ENCODE data around the gene UBE2Q1.

The UBE2Q1 gene

DNA sequence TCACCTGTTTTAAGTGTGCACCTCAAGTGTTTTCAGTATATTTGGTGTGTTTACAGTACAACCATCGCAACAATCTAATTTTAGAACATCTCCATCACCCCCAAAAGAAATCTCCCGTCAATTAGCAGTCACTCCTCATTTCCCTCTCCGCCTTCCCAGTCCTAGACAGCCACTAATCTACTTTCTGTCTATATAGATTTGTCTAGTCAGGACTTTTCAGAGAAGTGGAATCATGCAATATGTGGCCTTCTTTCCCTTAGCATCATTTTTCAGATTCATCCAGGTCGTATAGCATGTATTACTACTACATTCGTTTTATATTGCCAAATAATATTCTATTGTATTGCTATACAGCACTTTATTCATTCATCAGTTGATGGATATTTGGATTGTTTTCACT, 54.6 kb downstream of the UBE2Q1 start:
- DNase-seq (ENCODE audit: low read depth in 1 of 2, low spot score in 1 of 2), result no peak
- TF ChIP-seq SPI1 (IDR thresholded peaks at IDR 0.05; ENCODE audit: borderline replicate concordance, low read depth) (no peak), POLR2AphosphoS5 (IDR thresholded peaks at IDR 0.05; ENCODE audit: low read depth) (no peak), GABPA (IDR thresholded peaks at IDR 0.05; ENCODE audit: low read depth) (no peak)
- TF ChIP-seq, protein P1, sequence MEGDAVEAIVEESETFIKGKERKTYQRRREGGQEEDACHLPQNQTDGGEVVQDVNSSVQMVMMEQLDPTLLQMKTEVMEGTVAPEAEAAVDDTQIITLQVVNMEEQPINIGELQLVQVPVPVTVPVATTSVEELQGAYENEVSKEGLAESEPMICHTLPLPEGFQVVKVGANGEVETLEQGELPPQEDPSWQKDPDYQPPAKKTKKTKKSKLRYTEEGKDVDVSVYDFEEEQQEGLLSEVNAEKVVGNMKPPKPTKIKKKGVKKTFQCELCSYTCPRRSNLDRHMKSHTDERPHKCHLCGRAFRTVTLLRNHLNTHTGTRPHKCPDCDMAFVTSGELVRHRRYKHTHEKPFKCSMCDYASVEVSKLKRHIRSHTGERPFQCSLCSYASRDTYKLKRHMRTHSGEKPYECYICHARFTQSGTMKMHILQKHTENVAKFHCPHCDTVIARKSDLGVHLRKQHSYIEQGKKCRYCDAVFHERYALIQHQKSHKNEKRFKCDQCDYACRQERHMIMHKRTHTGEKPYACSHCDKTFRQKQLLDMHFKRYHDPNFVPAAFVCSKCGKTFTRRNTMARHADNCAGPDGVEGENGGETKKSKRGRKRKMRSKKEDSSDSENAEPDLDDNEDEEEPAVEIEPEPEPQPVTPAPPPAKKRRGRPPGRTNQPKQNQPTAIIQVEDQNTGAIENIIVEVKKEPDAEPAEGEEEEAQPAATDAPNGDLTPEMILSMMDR (IDR thresholded peaks at IDR 0.05; ENCODE audit: insufficient read depth, low read length), result no peak
- TF ChIP-seq, protein P2, sequence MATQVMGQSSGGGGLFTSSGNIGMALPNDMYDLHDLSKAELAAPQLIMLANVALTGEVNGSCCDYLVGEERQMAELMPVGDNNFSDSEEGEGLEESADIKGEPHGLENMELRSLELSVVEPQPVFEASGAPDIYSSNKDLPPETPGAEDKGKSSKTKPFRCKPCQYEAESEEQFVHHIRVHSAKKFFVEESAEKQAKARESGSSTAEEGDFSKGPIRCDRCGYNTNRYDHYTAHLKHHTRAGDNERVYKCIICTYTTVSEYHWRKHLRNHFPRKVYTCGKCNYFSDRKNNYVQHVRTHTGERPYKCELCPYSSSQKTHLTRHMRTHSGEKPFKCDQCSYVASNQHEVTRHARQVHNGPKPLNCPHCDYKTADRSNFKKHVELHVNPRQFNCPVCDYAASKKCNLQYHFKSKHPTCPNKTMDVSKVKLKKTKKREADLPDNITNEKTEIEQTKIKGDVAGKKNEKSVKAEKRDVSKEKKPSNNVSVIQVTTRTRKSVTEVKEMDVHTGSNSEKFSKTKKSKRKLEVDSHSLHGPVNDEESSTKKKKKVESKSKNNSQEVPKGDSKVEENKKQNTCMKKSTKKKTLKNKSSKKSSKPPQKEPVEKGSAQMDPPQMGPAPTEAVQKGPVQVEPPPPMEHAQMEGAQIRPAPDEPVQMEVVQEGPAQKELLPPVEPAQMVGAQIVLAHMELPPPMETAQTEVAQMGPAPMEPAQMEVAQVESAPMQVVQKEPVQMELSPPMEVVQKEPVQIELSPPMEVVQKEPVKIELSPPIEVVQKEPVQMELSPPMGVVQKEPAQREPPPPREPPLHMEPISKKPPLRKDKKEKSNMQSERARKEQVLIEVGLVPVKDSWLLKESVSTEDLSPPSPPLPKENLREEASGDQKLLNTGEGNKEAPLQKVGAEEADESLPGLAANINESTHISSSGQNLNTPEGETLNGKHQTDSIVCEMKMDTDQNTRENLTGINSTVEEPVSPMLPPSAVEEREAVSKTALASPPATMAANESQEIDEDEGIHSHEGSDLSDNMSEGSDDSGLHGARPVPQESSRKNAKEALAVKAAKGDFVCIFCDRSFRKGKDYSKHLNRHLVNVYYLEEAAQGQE (IDR thresholded peaks at IDR 0.05; ENCODE audit: insufficient replicate concordance, low read depth), result no peak

GRCh38 chr1:154502744-154503115, 55.7 kb downstream of the UBE2Q1 start:
- Histone ChIP-seq H3K4me3 (replicated peaks; ENCODE audit: insufficient read depth, low read length) (no peak overlapping the region), H3K27ac (replicated peaks) (no peak overlapping the region), H3K27me3 (ENCODE audit: insufficient read depth, poor library complexity, severe bottlenecking) (peaks cover 55% of the 10 kb centered on the region)
- TF ChIP-seq, protein P1 (IDR thresholded peaks at IDR 0.05; ENCODE audit: insufficient read depth, low read length), result no peak
- TF ChIP-seq POLR2AphosphoS5 (IDR thresholded peaks at IDR 0.05; ENCODE audit: low read depth), result no peak
- no peak for TF ChIP-seq SPI1 (IDR thresholded peaks at IDR 0.05; ENCODE audit: borderline replicate concordance, low read depth)
- TF ChIP-seq GABPA (IDR thresholded peaks at IDR 0.05; ENCODE audit: low read depth), result no peak
- TF ChIP-seq, protein P2 (IDR thresholded peaks at IDR 0.05; ENCODE audit: insufficient replicate concordance, low read depth), result no peak
- DNase-seq (ENCODE audit: low read depth in 1 of 2, low spot score in 1 of 2), result no peak

More for the DNA sequence above, 54.6 kb downstream of the UBE2Q1 start:
- no peak overlapping the region for H3K27ac ChIP-seq (replicated peaks)
- H3K4me3 ChIP-seq (replicated peaks; ENCODE audit: insufficient read depth, low read length), result no peak overlapping the region
- H3K27me3 ChIP-seq (ENCODE audit: insufficient read depth, poor library complexity, severe bottlenecking), result peaks cover 55% of the 10 kb centered on the region

DNA sequence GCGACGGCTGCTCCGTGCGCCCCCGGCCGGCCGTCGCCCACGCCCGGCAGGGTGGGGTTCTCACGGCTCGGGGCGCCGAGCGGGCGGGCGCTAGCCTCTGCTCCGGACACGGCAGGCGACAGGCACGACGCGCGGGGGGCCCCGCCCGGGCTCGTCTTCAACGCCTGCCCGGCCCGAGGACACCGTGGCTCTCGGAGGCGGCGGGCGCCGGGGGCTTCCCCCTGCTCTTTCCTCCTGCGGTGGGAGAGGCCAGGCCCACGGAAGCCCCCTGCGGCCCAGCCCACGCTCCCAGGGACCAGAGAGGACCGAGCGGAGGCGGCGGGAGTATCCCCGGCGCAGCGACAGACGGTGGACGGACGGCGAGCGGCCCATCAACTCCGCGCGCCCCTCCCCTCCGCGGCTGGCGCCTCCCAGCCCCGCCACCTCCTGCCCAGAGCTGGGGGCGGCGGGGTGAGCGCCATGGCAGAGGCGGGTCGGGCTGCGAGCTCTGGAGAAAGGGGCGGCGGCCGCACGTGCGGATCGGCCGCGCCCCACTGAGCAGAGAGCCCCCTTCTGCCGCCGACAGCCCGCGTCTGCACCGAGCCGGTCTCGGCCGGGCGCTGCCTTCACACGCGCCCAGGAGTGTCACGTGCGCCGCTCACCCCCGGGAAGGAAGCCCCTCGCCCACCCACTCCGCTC, 56.3 kb downstream of the UBE2Q1 start, which contains the start of the genes SHE and TDRD10:
Gene SHE (minus strand): TSS at position 347 of the 678 bp plus-strand sequence. CDS start 386 bp downstream, outside the sequence.
Gene TDRD10 (plus strand): TSS at position 154 of the 678 bp plus-strand sequence. CDS start 4,685 bp downstream, outside the sequence.
- TF ChIP-seq, protein P2 (IDR thresholded peaks at IDR 0.05; ENCODE audit: insufficient replicate concordance, low read depth), result no peak
- TF ChIP-seq SPI1 (IDR thresholded peaks at IDR 0.05; ENCODE audit: borderline replicate concordance, low read depth) (no peak), POLR2AphosphoS5 (IDR thresholded peaks at IDR 0.05; ENCODE audit: low read depth) (no peak), GABPA (IDR thresholded peaks at IDR 0.05; ENCODE audit: low read depth) (no peak)
- TF ChIP-seq, protein P1 (IDR thresholded peaks at IDR 0.05; ENCODE audit: insufficient read depth, low read length), result no peak
- Histone ChIP-seq H3K27me3 (ENCODE audit: insufficient read depth, poor library complexity, severe bottlenecking) (peaks cover 55% of the 10 kb centered on the region), H3K4me3 (replicated peaks; ENCODE audit: insufficient read depth, low read length) (no peak within 1 kb of the TSS), H3K27ac (replicated peaks) (no peak within 1 kb of the TSS)
- DNase-seq (ENCODE audit: low read depth in 1 of 2, low spot score in 1 of 2), result no peak
